GM10248 (cell line): Measurements from ENCODE around the gene SGMS1.

Source experiments
- CTCF ChIA-PET: fragments of 300-600 bp; sonication (Branson Sonifier 250); formaldehyde crosslinking; extraction: SDS; loops from one replicate; lab custom pipeline; 2021; ENCODE audit warnings: antibody characterized with exemption; lab: Yijun Ruan, JAX
- POLR2A ChIA-PET: fragments of 350-650 bp; sonication (Branson Sonifier 250); formaldehyde crosslinking; extraction: SDS; loops from one replicate; lab custom pipeline; 2020; ENCODE audit warnings: antibody characterized with exemption; lab: Yijun Ruan, JAX
- DNase-seq: peaks from one replicate; pipeline ENCODE4 v3.0.0; 2012; ENCODE audit errors: extremely low spot score
- CTCF ChIP-seq: IDR thresholded peaks from 2 replicates; pipeline ENCODE4 v1.5.1; 2012; ENCODE audit warnings: mild to moderate bottlenecking, low read depth; ENCODE audit errors: extremely low read depth, missing control alignments, control extremely low read depth

Gene SGMS1

GRCh38 chr10:50350366-50350765, 273.4 kb downstream of the SGMS1 start:
- ChIA-PET POLR2A (no interaction called here), CTCF (interaction anchor here (1.4 kb wide), 3 partner anchors 8 to 22 kb away, joined by 3 to 4 read pairs (median 3); no protein-coding TSS in a partner anchor)
- TF ChIP-seq CTCF = no peak
- DNase-seq = no peak

- ChIA-PET CTCF (interaction anchor here (1.1 to 1.4 kb wide), 5 partner anchors 9 to 275 kb away, joined by 3 read pairs; no protein-coding TSS in a partner anchor), POLR2A (no interaction called here)
- TF ChIP-seq CTCF = no peak
- no peak for DNase-seq
Measured at GRCh38 chr10:50349554-50349953, 274.2 kb downstream of the SGMS1 start.

GRCh38 chr10:50347394-50347802, 276.4 kb downstream of the SGMS1 start:
- CTCF ChIA-PET = interaction anchor here (1.5 to 2.7 kb wide), 2 partner anchors 8 to 14 kb away, joined by 5 to 9 read pairs; no protein-coding TSS in a partner anchor
- POLR2A ChIA-PET = interaction anchor here (0.6 kb wide), 1 partner anchor 69 kb away, joined by 6 read pairs; no protein-coding TSS in a partner anchor
- DNase-seq = peak; percentile 57

GRCh38 chr10:50346942-50347341, 276.8 kb downstream of the SGMS1 start:
- POLR2A ChIA-PET = no interaction called here
- CTCF ChIA-PET = interaction anchor here (1.2 to 2.7 kb wide), 4 partner anchors 8 to 36 kb away, joined by 3 to 9 read pairs (median 4); no protein-coding TSS in a partner anchor
- DNase-seq = no peak
- no peak for TF ChIP-seq CTCF

More at GRCh38 chr10:50347394-50347802, 276.4 kb downstream of the SGMS1 start:
- TF ChIP-seq CTCF = no peak

- no peak for DNase-seq
- CTCF ChIA-PET = interaction anchor here (0.8 to 1.2 kb wide), 3 partner anchors 23 to 34 kb away, joined by 3 to 4 read pairs (median 3); no protein-coding TSS in a partner anchor
- TF ChIP-seq CTCF = no peak
- POLR2A ChIA-PET = no interaction called here
Measured at GRCh38 chr10:50345545-50345944, 278.2 kb downstream of the SGMS1 start.

- no peak for DNase-seq
- TF ChIP-seq CTCF = no peak
- ChIA-PET CTCF (no interaction called here), POLR2A (no interaction called here)
Measured at GRCh38 chr10:50343702-50344331, 279.9 kb downstream of the SGMS1 start.
